Glutamatergic neuron (in vitro differentiated cells): ENCODE results near the gene RPS6KA2. TPM values are rescaled to one million over a fixed set of nuclear protein-coding genes. Genes with fewer than 3 reads are reported as not detected.

Experiments used
- DNase-seq: peaks from one replicate; pipeline ENCODE4 v3.0.0; 2022
- H3K27ac Mint-ChIP-seq: one replicate; pipeline ENCODE4 v1.8.0; 2020; ENCODE audit warnings: mild to moderate bottlenecking, mixed read lengths, inconsistent platforms; ENCODE audit not compliant: unreplicated experiment
- H3K27me3 Mint-ChIP-seq: one replicate; pipeline ENCODE4 v1.8.0; 2020; ENCODE audit warnings: mild to moderate bottlenecking, moderate library complexity, mixed read lengths, inconsistent platforms; ENCODE audit not compliant: unreplicated experiment
- H3K36me3 Mint-ChIP-seq: one replicate; pipeline ENCODE4 v1.8.0; 2020; ENCODE audit warnings: mild to moderate bottlenecking, mixed read lengths, inconsistent platforms; ENCODE audit not compliant: unreplicated experiment
- H3K4me1 Mint-ChIP-seq: one replicate; pipeline ENCODE4 v1.8.0; 2020; ENCODE audit warnings: mild to moderate bottlenecking, low read depth, mixed read lengths, inconsistent platforms; ENCODE audit not compliant: unreplicated experiment
- H3K4me3 Mint-ChIP-seq: one replicate; pipeline ENCODE4 v1.8.0; 2020; ENCODE audit warnings: mild to moderate bottlenecking, mixed read lengths, inconsistent platforms; ENCODE audit not compliant: unreplicated experiment
- H3K9me3 Mint-ChIP-seq: one replicate; pipeline ENCODE4 v1.8.0; 2020; ENCODE audit warnings: mild to moderate bottlenecking, moderate library complexity, mixed read lengths, inconsistent platforms; ENCODE audit not compliant: unreplicated experiment
- total RNA-seq: library from RNA; stranded (reverse); fragmentation: NEBNext Ultra II Directional; extraction: Animal tissue kit (Norgen Biotek cat#: 25700); gene quantifications from one replicate; pipeline ENCODE4 v1.2.1, GENCODE V29; 2021; ENCODE audit not compliant: unreplicated experiment
- TF ChIP-seq, protein P1 (sequence below): fragments of 200-600 bp; sonication (generic); IDR thresholded peaks from one replicate; pipeline ENCODE4 v1.5.0; 2021; ENCODE audit not compliant: partially characterized antibody, unreplicated experiment

Gene RPS6KA2
- total RNA-seq, 1 donor from 2014 or later: 109 TPM

DNA sequence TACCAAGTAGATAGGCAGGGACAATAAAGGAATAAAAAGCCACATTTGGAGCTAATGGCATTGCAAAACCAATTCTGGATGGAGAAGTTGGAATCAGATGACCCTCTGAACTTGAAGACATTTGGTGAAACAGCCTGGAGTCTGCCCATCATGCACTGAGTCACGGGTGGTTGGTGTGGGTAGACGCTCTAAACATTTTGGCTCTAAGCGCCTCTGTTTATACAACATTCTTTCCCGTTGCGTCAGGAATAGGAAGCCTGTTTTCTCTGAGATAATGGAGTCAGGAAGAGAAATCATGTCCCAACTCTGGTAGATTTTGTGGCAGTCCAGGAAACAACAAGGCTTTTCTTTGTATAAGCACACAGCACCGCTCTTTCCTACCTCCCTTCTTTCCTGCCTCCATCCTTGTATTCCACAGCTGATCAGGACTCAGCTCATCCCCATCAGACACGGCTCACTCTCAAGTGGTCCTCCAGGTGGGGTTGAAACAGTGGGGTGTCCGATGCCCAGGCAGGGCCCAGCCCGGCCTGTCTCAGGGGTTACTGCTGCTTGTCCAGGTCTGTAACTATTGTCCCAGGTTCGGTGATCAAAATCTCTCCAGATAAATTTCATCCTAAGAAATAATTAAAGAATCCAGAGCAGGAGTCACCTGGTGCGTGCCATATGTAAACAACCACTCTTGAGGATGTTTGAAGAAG is 28.5 kb downstream of the RPS6KA2 start:
- no peak overlapping the region for H3K4me3 Mint-ChIP-seq
- peaks cover 18% of the 10 kb centered on the region for H3K36me3 Mint-ChIP-seq
- H3K27ac Mint-ChIP-seq: no peak overlapping the region
- TF ChIP-seq, protein P1, sequence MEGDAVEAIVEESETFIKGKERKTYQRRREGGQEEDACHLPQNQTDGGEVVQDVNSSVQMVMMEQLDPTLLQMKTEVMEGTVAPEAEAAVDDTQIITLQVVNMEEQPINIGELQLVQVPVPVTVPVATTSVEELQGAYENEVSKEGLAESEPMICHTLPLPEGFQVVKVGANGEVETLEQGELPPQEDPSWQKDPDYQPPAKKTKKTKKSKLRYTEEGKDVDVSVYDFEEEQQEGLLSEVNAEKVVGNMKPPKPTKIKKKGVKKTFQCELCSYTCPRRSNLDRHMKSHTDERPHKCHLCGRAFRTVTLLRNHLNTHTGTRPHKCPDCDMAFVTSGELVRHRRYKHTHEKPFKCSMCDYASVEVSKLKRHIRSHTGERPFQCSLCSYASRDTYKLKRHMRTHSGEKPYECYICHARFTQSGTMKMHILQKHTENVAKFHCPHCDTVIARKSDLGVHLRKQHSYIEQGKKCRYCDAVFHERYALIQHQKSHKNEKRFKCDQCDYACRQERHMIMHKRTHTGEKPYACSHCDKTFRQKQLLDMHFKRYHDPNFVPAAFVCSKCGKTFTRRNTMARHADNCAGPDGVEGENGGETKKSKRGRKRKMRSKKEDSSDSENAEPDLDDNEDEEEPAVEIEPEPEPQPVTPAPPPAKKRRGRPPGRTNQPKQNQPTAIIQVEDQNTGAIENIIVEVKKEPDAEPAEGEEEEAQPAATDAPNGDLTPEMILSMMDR: no peak
- peaks cover 3% of the 10 kb centered on the region for H3K27me3 Mint-ChIP-seq
- DNase-seq: no peak
- peaks cover 4% of the 10 kb centered on the region for H3K4me1 Mint-ChIP-seq
- H3K9me3 Mint-ChIP-seq: no peaks in the 10 kb centered on the region

GRCh38 chr6:166597711-166598440 is 29.2 kb downstream of the RPS6KA2 start:
- Mint-ChIP-seq H3K36me3 (peaks cover 18% of the 10 kb centered on the region), H3K27me3 (peaks cover 3% of the 10 kb centered on the region), H3K27ac (no peak overlapping the region), H3K9me3 (no peaks in the 10 kb centered on the region), H3K4me3 (no peak overlapping the region), H3K4me1 (peaks cover 5% of the 10 kb centered on the region)
- TF ChIP-seq, protein P1: no peak
- DNase-seq: no peak

DNA sequence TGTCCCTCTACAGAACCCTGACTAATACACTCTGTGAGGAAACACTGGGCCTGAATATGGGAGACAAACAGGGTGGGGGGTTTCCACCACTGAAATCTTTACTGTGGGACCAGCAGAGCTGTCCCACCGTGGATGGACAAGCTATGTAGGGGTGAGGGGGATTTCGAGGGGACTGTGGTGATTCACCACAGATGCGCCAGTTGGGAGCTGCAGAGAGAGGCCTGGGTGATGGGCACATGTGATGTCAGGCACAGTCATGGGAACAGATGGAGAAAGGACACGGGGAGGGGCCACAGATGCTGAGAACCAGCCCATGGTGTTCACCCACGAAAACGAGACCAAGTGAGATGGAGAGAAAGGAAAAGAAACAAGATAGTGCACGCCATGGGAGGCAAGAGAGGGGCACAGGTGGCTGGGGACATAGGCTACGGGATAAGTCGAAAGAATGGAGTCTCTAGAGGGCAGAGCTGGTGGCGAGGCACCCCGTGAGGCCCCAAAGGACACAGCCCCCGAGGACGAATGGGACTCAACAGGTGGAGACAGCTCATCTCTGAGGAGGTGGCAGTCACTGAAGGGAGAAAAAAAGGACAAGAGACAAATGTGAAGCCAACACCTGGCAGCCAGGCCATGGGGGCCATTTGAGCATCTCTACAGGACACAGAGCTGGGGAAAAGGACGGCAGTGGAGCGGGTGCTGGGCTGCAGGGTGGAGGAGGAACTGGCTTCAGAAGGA is 30.1 kb downstream of the RPS6KA2 start:
- H3K27ac Mint-ChIP-seq: no peak overlapping the region
- DNase-seq: no peak
- peaks cover 3% of the 10 kb centered on the region for H3K27me3 Mint-ChIP-seq
- H3K9me3 Mint-ChIP-seq: no peaks in the 10 kb centered on the region
- H3K36me3 Mint-ChIP-seq: peaks cover 12% of the 10 kb centered on the region
- TF ChIP-seq, protein P1: no peak
- H3K4me1 Mint-ChIP-seq: peaks cover 10% of the 10 kb centered on the region
- H3K4me3 Mint-ChIP-seq: no peak overlapping the region

GRCh38 chr6:166595949-166596348 is 31.1 kb downstream of the RPS6KA2 start:
- H3K9me3 Mint-ChIP-seq: no peaks in the 10 kb centered on the region
- DNase-seq: no peak
- H3K27me3 Mint-ChIP-seq: peaks cover 3% of the 10 kb centered on the region
- no peak overlapping the region for H3K27ac Mint-ChIP-seq
- peaks cover 12% of the 10 kb centered on the region for H3K36me3 Mint-ChIP-seq
- TF ChIP-seq, protein P1: no peak
- peaks cover 10% of the 10 kb centered on the region for H3K4me1 Mint-ChIP-seq
- no peak overlapping the region for H3K4me3 Mint-ChIP-seq
